MM.1S (cell line): ENCODE data around the gene FMOD.

Experiments used
- DNase-seq: peaks from one replicate; pipeline ENCODE4 v3.0.0-alpha.2; 2015
- H2AFZ ChIP-seq: fragments of 300-600 bp; sonication (generic); 2 replicates; pipeline ENCODE4 v1.6.0; 2016; ENCODE audit warnings: antibody characterized with exemption, low read length
- H3F3A ChIP-seq: fragments of 300-600 bp; sonication (generic); 2 replicates; pipeline ENCODE4 v1.6.1; 2016; ENCODE audit warnings: mild to moderate bottlenecking, antibody characterized with exemption, low read length, moderate library complexity, mixed read lengths; ENCODE audit not compliant: insufficient read depth
- H3K27ac ChIP-seq: fragments of 300-600 bp; sonication (generic); 2 replicates; pipeline ENCODE4 v1.5.1; 2016; ENCODE audit warnings: mild to moderate bottlenecking, low read length
- H3K27me3 ChIP-seq: fragments of 300-600 bp; sonication (generic); replicated peaks from 2 replicates; pipeline ENCODE4 v1.6.0; 2016; ENCODE audit warnings: low read length; ENCODE audit not compliant: insufficient read depth
- H3K36me3 ChIP-seq: fragments of 300-600 bp; sonication (generic); replicated peaks from 2 replicates; pipeline ENCODE4 v1.6.1; 2016; ENCODE audit warnings: mild to moderate bottlenecking, low read length, mixed read lengths; ENCODE audit not compliant: insufficient read depth
- H3K4me1 ChIP-seq: fragments of 300-600 bp; sonication (generic); 2 replicates; pipeline ENCODE4 v1.6.1; 2016; ENCODE audit warnings: low read length, mixed read lengths
- H3K4me2 ChIP-seq: fragments of 300-600 bp; sonication (generic); 2 replicates; pipeline ENCODE4 v1.6.0; 2016; ENCODE audit warnings: low read depth, low read length
- H3K4me3 ChIP-seq: fragments of 300-600 bp; sonication (generic); 2 replicates; pipeline ENCODE4 v1.5.1; 2016; ENCODE audit warnings: low read length, mixed read lengths
- H3K79me2 ChIP-seq: fragments of 300-600 bp; sonication (generic); 2 replicates; pipeline ENCODE4 v1.6.1; 2016; ENCODE audit warnings: mixed run types, low read length, mixed read lengths
- H3K9ac ChIP-seq: fragments of 300-600 bp; sonication (generic); 2 replicates; pipeline ENCODE4 v1.6.1; 2016; ENCODE audit warnings: low read length, mixed read lengths
- H3K9me2 ChIP-seq: fragments of 300-600 bp; sonication (generic); replicated peaks from 2 replicates; pipeline ENCODE4 v1.6.1; 2016; ENCODE audit warnings: mild to moderate bottlenecking, low read length, mixed read lengths; ENCODE audit not compliant: insufficient read depth
- H3K9me3 ChIP-seq: fragments of 300-600 bp; sonication (generic); replicated peaks from 2 replicates; pipeline ENCODE4 v1.6.1; 2016; ENCODE audit warnings: mild to moderate bottlenecking, low read length, mixed read lengths; ENCODE audit not compliant: insufficient read depth
- H4K20me1 ChIP-seq: fragments of 300-600 bp; sonication (generic); 2 replicates; pipeline ENCODE4 v1.6.1; 2016; ENCODE audit warnings: mild to moderate bottlenecking, low read length, moderate library complexity, mixed read lengths; ENCODE audit not compliant: insufficient read depth
- EZH2 ChIP-seq: fragments of 300-600 bp; sonication (generic); optimal IDR thresholded peaks from 2 replicates; pipeline ENCODE3; 2017; ENCODE audit warnings: low read depth, mild to moderate bottlenecking, antibody characterized with exemption, low read length, mixed read lengths
- EZH2phosphoT487 ChIP-seq: fragments of 300-600 bp; sonication (generic); IDR thresholded peaks from 2 replicates; pipeline ENCODE4 v1.6.1; 2018; ENCODE audit warnings: antibody characterized with exemption, low read length
- TF ChIP-seq, protein P1 (sequence below): fragments of 300-600 bp; sonication (generic); IDR thresholded peaks from 2 replicates; pipeline ENCODE4 v1.5.1; 2016; ENCODE audit warnings: antibody characterized with exemption, low read length, mixed read lengths

Gene FMOD

DNA sequence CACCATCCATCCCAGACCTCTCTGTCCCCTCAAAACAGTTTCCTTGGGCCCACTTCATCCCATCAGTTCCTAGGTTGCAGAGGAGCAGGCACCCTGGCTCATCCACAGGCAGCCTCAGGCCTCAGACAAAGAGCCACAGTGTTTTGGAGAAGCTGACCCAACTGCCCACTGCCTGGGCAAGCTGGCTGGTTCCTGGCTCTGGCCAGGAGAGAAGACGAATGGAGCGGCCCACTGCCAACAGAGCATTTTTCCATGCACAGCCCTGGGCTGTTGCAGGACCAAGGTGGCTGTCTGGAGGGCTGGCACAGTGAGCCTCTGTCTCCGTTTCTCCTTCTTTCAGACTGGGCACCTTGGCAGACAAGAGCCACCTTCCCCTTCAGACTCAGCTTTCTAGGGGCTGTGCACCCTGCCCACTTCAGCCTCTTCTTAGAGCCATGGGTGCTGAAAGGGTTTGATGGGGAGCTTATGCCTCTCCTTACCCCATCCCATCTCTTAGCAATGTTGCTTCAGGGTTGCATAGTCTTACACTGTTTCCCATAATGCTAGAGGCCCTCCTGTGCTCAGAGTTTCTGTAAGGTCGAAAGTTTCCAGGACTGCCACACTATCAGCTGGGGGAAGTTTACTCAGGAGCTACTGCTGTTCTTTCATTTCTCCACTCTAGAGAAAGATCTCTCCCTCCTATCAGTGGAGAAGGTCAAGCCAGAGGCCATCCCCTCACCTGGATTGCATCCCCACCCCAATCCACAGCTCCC is 973 bp downstream of the FMOD start:
- no peaks in the 10 kb centered on the region for H3K36me3 ChIP-seq
- H3K79me2 ChIP-seq, result no peaks in the 10 kb centered on the region
- no peak for DNase-seq
- no peak overlapping the region for H2AFZ ChIP-seq
- TF ChIP-seq EZH2phosphoT487 (no peak), EZH2 (no peak)
- TF ChIP-seq, protein P1, sequence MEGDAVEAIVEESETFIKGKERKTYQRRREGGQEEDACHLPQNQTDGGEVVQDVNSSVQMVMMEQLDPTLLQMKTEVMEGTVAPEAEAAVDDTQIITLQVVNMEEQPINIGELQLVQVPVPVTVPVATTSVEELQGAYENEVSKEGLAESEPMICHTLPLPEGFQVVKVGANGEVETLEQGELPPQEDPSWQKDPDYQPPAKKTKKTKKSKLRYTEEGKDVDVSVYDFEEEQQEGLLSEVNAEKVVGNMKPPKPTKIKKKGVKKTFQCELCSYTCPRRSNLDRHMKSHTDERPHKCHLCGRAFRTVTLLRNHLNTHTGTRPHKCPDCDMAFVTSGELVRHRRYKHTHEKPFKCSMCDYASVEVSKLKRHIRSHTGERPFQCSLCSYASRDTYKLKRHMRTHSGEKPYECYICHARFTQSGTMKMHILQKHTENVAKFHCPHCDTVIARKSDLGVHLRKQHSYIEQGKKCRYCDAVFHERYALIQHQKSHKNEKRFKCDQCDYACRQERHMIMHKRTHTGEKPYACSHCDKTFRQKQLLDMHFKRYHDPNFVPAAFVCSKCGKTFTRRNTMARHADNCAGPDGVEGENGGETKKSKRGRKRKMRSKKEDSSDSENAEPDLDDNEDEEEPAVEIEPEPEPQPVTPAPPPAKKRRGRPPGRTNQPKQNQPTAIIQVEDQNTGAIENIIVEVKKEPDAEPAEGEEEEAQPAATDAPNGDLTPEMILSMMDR, result no peak
- no peak overlapping the region for H3K4me2 ChIP-seq
- H3F3A ChIP-seq, result no peaks in the 10 kb centered on the region
- no peak overlapping the region for H3K9ac ChIP-seq
- no peaks in the 10 kb centered on the region for H3K27me3 ChIP-seq
- no peak overlapping the region for H3K27ac ChIP-seq
- H3K9me3 ChIP-seq, result no peaks in the 10 kb centered on the region
- H4K20me1 ChIP-seq, result no peaks in the 10 kb centered on the region
- H3K9me2 ChIP-seq, result no peaks in the 10 kb centered on the region
- no peaks in the 10 kb centered on the region for H3K4me1 ChIP-seq
- H3K4me3 ChIP-seq, result no peak overlapping the region

DNA sequence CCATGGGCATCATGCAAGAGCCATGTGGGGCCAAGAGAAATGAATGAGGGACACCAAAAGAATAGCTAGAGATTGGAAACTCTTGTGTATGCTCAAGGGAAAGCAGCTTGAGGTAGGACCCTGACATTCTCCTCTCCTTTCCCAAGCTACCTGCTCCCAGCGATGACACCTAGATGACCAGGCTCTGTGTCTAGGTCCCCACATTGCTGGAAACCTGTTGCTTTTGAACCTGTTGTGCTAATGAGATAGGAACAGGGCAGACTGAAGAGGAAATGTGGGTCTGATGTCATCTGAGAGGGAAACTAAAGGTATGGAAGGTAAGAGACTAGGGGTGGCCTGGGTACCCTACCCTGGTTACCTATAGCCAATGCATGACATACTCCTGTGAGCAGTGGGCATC is 1.8 kb downstream of the FMOD start:
- no peaks in the 10 kb centered on the region for H3K4me1 ChIP-seq
- no peak overlapping the region for H3K4me2 ChIP-seq
- H3K36me3 ChIP-seq, result no peaks in the 10 kb centered on the region
- H3K9me3 ChIP-seq, result no peaks in the 10 kb centered on the region
- TF ChIP-seq EZH2phosphoT487 (no peak), EZH2 (no peak)
- H3K9ac ChIP-seq, result no peak overlapping the region
- H3K79me2 ChIP-seq, result no peaks in the 10 kb centered on the region
- no peaks in the 10 kb centered on the region for H3F3A ChIP-seq
- H3K9me2 ChIP-seq, result no peaks in the 10 kb centered on the region
- no peak overlapping the region for H2AFZ ChIP-seq
- H3K27ac ChIP-seq, result no peak overlapping the region
- H3K4me3 ChIP-seq, result no peak overlapping the region
- H3K27me3 ChIP-seq, result no peaks in the 10 kb centered on the region
- no peak for DNase-seq
- H4K20me1 ChIP-seq, result no peaks in the 10 kb centered on the region

DNA sequence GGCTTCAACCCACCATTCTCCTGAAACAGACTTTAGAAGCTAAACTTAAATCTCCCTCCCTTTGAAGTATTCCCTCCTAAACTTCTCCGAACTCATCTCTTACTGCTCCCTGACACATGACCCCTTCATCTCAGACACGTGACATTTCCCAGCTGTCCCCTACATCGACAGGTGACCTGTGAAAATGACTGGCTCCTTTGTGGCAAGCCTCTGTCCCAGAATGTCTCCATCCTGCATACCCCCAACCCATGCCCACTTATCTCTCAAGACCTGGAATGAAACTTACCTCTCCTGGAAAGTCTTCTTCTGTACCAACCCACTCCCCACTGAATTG is 4.2 kb downstream of the FMOD start:
- TF ChIP-seq EZH2phosphoT487, result no peak
- TF ChIP-seq, protein P1, result no peak
- TF ChIP-seq EZH2, result no peak
- Histone ChIP-seq H3K79me2 (no peaks in the 10 kb centered on the region), H2AFZ (no peak overlapping the region), H3K27ac (no peak overlapping the region), H3K27me3 (0 out of 2 replicates have a peak, but pooled peaks cover 1% of the 10 kb centered on the region), H3K4me1 (no peaks in the 10 kb centered on the region), H3K4me2 (no peak overlapping the region), H3K9ac (no peak overlapping the region), H3K4me3 (no peak overlapping the region), H4K20me1 (no peaks in the 10 kb centered on the region), H3K36me3 (no peaks in the 10 kb centered on the region), H3F3A (no peaks in the 10 kb centered on the region), H3K9me3 (no peaks in the 10 kb centered on the region), H3K9me2 (no peaks in the 10 kb centered on the region)
- no peak for DNase-seq
